ENCODE measurements around the gene B3GAT3.
"Not testable (repeated sequence)": the region's sequence is repeated elsewhere in the genome, so short reads cannot be mapped to it uniquely, and the experiment has no call there.

B3GAT3 gene

GRCh38 chr11:62577046-62577714, 44.6 kb downstream of the B3GAT3 start:
- DNase-seq (ENCODE audit: low read depth) = no peak

- DNase-seq (ENCODE audit: low read depth) = no peak
Measured at GRCh38 chr11:62575837-62576236, 45.9 kb downstream of the B3GAT3 start.

- DNase-seq (ENCODE audit: low read depth) = no peak
Measured at GRCh38 chr11:62575156-62575555, 46.6 kb downstream of the B3GAT3 start.

GRCh38 chr11:62574363-62575071, 47.3 kb downstream of the B3GAT3 start:
- no peak for DNase-seq (ENCODE audit: low read depth)

GRCh38 chr11:62573592-62574362, 48.0 kb downstream of the B3GAT3 start, which contains the start of gene EEF1G:
Gene EEF1G (minus strand): TSS chr11:62573891. CDS start chr11:62573842, 49 bp downstream.
- DNase-seq (ENCODE audit: low read depth) = peak; percentile 98

GRCh38 chr11:62573006-62573591, 48.7 kb downstream of the B3GAT3 start:
- no peak for DNase-seq (ENCODE audit: low read depth)

- DNase-seq (ENCODE audit: low read depth) = no peak
Measured at GRCh38 chr11:62572431-62572830, 49.4 kb downstream of the B3GAT3 start.

GRCh38 chr11:62571493-62571892, 50.3 kb downstream of the B3GAT3 start:
- not testable (repeated sequence) for DNase-seq (ENCODE audit: low read depth)

- DNase-seq (ENCODE audit: low read depth) = not testable (repeated sequence)
Measured at GRCh38 chr11:62570903-62571302, 50.9 kb downstream of the B3GAT3 start.

GRCh38 chr11:62569611-62570010, 52.2 kb downstream of the B3GAT3 start:
- no peak for DNase-seq (ENCODE audit: low read depth)

- no peak for DNase-seq (ENCODE audit: low read depth)
Measured at GRCh38 chr11:62567018-62567633, 54.7 kb downstream of the B3GAT3 start.

- no peak for DNase-seq (ENCODE audit: low read depth)
Measured at GRCh38 chr11:62566247-62566646, 55.5 kb downstream of the B3GAT3 start.
